SK-N-MC (cell line): ENCODE data around the gene ARSB.

Source experiments
- EZH2 ChIP-seq: fragments of 200-600 bp; sonication (generic); IDR thresholded peaks from one replicate; pipeline ENCODE4 v1.6.1; 2017; ENCODE audit warnings: antibody characterized with exemption
- FOXP2 ChIP-seq: optimal IDR thresholded peaks from 2 replicates; pipeline ENCODE3; 2011; ENCODE audit warnings: mild to moderate bottlenecking, moderate library complexity; ENCODE audit not compliant: insufficient read depth; ENCODE audit errors: extremely low read length, control extremely low read depth
- POLR2AphosphoS5 ChIP-seq: IDR thresholded peaks from 2 replicates; pipeline ENCODE4 v1.6.1; 2012; ENCODE audit warnings: mild to moderate bottlenecking, low read depth, low read length, borderline replicate concordance

DNA sequence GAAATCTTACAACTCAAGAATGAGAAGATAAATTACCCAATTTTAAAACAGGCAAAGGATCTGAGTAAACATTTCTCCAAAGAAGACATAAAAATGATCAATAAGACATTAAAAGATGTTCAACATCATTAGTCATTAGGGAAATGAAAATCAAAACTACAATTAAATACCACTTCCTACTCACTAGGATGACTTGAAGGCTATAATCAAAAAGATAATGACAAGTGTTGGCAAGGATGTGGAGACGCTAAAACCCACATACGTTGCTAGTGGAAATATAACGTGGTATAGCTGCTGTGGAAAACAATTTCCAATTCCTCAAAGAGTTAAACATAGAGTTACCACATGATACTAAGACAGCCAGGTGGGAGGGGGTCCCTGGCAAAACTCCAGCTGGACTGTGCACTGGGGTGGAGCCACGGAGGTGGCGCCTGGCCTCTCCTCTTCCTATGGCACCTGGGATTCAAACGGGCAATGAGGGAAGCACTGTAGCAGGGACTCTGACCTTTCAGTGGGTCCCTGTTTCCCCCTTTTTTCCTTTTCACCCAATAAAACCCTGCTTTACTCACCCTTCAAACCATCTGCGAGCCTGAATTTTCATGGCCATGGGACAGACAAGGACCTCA is 5.9 kb downstream of the ARSB start:
- TF ChIP-seq EZH2, result no peak
- TF ChIP-seq POLR2AphosphoS5, result no peak
- no peak for TF ChIP-seq FOXP2
